H7 (cell line): ENCODE data around the gene HIGD1A. TPM values are rescaled to one million over a fixed set of nuclear protein-coding genes. Genes with fewer than 3 reads are reported as not detected.

Source experiments
- DNase-seq: peaks from one replicate; pipeline ENCODE4 v3.0.0; 2012
- H3K27me3 ChIP-seq: 2 replicates; pipeline ENCODE4 v1.6.0; 2011; ENCODE audit warnings: mild to moderate bottlenecking, low read length; ENCODE audit not compliant: control insufficient read depth, insufficient read depth
- H3K36me3 ChIP-seq: replicated peaks from 2 replicates; pipeline ENCODE4 v1.5.1; 2011; ENCODE audit warnings: low read length; ENCODE audit not compliant: control insufficient read depth, insufficient read depth
- H3K4me3 ChIP-seq: 2 replicates; pipeline ENCODE4 v1.5.1; 2011; ENCODE audit warnings: low read depth, mild to moderate bottlenecking, control low read depth, low read length, moderate library complexity; ENCODE audit not compliant: insufficient read depth
- total RNA-seq: library from RNA; depleted of rRNA; stranded (reverse); fragments of >200 nt; shearing (Covaris generic); gene quantifications from 2 replicates; pipeline ENCODE4 v1.2.3, GENCODE V29; 2014

Gene HIGD1A
- total RNA-seq, 1 experiment from 2014 or later, result 149 TPM

- Histone ChIP-seq H3K36me3 (no peaks in the 10 kb centered on the region), H3K27me3 (no peaks in the 10 kb centered on the region), H3K4me3 (no peak overlapping the region)
- DNase-seq, result no peak
Observed at GRCh38 chr3:42764115-42764514, 40.2 kb downstream of the HIGD1A start.

- DNase-seq, result no peak
- no peaks in the 10 kb centered on the region for H3K27me3 ChIP-seq
- H3K36me3 ChIP-seq, result no peaks in the 10 kb centered on the region
- no peak overlapping the region for H3K4me3 ChIP-seq
Observed at GRCh38 chr3:42763021-42763420, 41.3 kb downstream of the HIGD1A start.

GRCh38 chr3:42762046-42762724 is 42.1 kb downstream of the HIGD1A start:
- no peak for DNase-seq
- Histone ChIP-seq H3K4me3 (no peak overlapping the region), H3K27me3 (no peaks in the 10 kb centered on the region), H3K36me3 (no peaks in the 10 kb centered on the region)

GRCh38 chr3:42758126-42758525 is 46.2 kb downstream of the HIGD1A start:
- Histone ChIP-seq H3K27me3 (no peaks in the 10 kb centered on the region), H3K36me3 (no peaks in the 10 kb centered on the region), H3K4me3 (no peak overlapping the region)
- DNase-seq, result no peak

GRCh38 chr3:42756681-42757213 is 47.5 kb downstream of the HIGD1A start:
- H3K36me3 ChIP-seq, result no peaks in the 10 kb centered on the region
- no peak overlapping the region for H3K4me3 ChIP-seq
- DNase-seq, result no peak

GRCh38 chr3:42755681-42756578 is 48.4 kb downstream of the HIGD1A start:
- no peak overlapping the region for H3K4me3 ChIP-seq

More at GRCh38 chr3:42756681-42757213, 47.5 kb downstream of the HIGD1A start:
- no peaks in the 10 kb centered on the region for H3K27me3 ChIP-seq

GRCh38 chr3:42753757-42754156 is 50.5 kb downstream of the HIGD1A start:
- no peaks in the 10 kb centered on the region for H3K36me3 ChIP-seq
- no peaks in the 10 kb centered on the region for H3K27me3 ChIP-seq
- DNase-seq, result no peak
- no peak overlapping the region for H3K4me3 ChIP-seq

More at GRCh38 chr3:42755681-42756578, 48.4 kb downstream of the HIGD1A start:
- peak; percentile 83 for DNase-seq
- Histone ChIP-seq H3K27me3 (no peaks in the 10 kb centered on the region), H3K36me3 (no peaks in the 10 kb centered on the region)

GRCh38 chr3:42752961-42753360 is 51.3 kb downstream of the HIGD1A start:
- no peak for DNase-seq
- no peaks in the 10 kb centered on the region for H3K36me3 ChIP-seq
- H3K27me3 ChIP-seq, result no peaks in the 10 kb centered on the region
- H3K4me3 ChIP-seq, result no peak overlapping the region

- Histone ChIP-seq H3K27me3 (no peaks in the 10 kb centered on the region), H3K4me3 (no peak overlapping the region), H3K36me3 (no peaks in the 10 kb centered on the region)
- no peak for DNase-seq
Observed at GRCh38 chr3:42752441-42752840, 51.8 kb downstream of the HIGD1A start.

- no peak for DNase-seq
- H3K36me3 ChIP-seq, result no peaks in the 10 kb centered on the region
- no peaks in the 10 kb centered on the region for H3K27me3 ChIP-seq
- no peak overlapping the region for H3K4me3 ChIP-seq
Observed at GRCh38 chr3:42751609-42752008, 52.7 kb downstream of the HIGD1A start.

- H3K27me3 ChIP-seq, result no peaks in the 10 kb centered on the region
- no peak overlapping the region for H3K4me3 ChIP-seq
- DNase-seq, result no peak
- no peaks in the 10 kb centered on the region for H3K36me3 ChIP-seq
Observed at GRCh38 chr3:42750834-42751233, 53.5 kb downstream of the HIGD1A start.

- H3K36me3 ChIP-seq, result no peaks in the 10 kb centered on the region
- no peak overlapping the region for H3K4me3 ChIP-seq
- peak; percentile 82 for DNase-seq
- no peaks in the 10 kb centered on the region for H3K27me3 ChIP-seq
Observed at GRCh38 chr3:42749753-42750231, 54.5 kb downstream of the HIGD1A start.

- Histone ChIP-seq H3K4me3 (no peak overlapping the region), H3K36me3 (no peaks in the 10 kb centered on the region), H3K27me3 (no peaks in the 10 kb centered on the region)
- DNase-seq, result no peak
Observed at GRCh38 chr3:42749025-42749752, 55.1 kb downstream of the HIGD1A start.

GRCh38 chr3:42747581-42747980 is 56.7 kb downstream of the HIGD1A start:
- Histone ChIP-seq H3K36me3 (no peaks in the 10 kb centered on the region), H3K27me3 (no peaks in the 10 kb centered on the region), H3K4me3 (no peak overlapping the region)
- DNase-seq, result no peak
